ENCODE measurements around the gene NDUFS6.

Gene NDUFS6

DNA sequence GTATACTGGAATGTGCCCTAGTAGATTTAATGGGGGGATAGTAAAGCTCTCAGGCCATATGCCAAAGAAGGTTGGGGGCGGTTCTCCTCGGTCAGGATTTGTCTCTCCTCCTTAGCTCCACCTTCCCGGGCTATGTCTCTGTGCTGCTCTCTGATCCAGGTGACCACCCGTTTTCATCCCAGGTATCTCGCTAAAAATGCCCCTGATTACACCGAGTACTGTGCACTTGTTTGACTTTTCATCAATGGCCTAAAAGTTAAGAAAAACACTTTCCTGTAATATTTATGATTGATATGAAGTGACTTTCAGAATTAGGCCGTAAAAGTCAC, 724 bp downstream of the NDUFS6 start:
- DNase-seq (ENCODE audit: low spot score): no peak
- in situ Hi-C loops (cut with MboI; ENCODE audit: low pct_unique_long_range_greater_than_20kb, low sequenced_read_pairs, unreplicated experiment): no loop called here
- TF ChIP-seq, protein P1, sequence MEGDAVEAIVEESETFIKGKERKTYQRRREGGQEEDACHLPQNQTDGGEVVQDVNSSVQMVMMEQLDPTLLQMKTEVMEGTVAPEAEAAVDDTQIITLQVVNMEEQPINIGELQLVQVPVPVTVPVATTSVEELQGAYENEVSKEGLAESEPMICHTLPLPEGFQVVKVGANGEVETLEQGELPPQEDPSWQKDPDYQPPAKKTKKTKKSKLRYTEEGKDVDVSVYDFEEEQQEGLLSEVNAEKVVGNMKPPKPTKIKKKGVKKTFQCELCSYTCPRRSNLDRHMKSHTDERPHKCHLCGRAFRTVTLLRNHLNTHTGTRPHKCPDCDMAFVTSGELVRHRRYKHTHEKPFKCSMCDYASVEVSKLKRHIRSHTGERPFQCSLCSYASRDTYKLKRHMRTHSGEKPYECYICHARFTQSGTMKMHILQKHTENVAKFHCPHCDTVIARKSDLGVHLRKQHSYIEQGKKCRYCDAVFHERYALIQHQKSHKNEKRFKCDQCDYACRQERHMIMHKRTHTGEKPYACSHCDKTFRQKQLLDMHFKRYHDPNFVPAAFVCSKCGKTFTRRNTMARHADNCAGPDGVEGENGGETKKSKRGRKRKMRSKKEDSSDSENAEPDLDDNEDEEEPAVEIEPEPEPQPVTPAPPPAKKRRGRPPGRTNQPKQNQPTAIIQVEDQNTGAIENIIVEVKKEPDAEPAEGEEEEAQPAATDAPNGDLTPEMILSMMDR (IDR thresholded peaks at IDR 0.05; ENCODE audit: extremely low read depth, insufficient read depth, missing control alignments): no peak

- TF ChIP-seq, protein P1 (IDR thresholded peaks at IDR 0.05; ENCODE audit: extremely low read depth, insufficient read depth, missing control alignments): no peak
- in situ Hi-C loops (cut with MboI; ENCODE audit: low pct_unique_long_range_greater_than_20kb, low sequenced_read_pairs, unreplicated experiment): no loop called here
- DNase-seq (ENCODE audit: low spot score): no peak
Observed at GRCh38 chr5:1803192-1803591, 2.0 kb downstream of the NDUFS6 start.

- in situ Hi-C loops (cut with MboI; ENCODE audit: low pct_unique_long_range_greater_than_20kb, low sequenced_read_pairs, unreplicated experiment): no loop called here
- no peak for DNase-seq (ENCODE audit: low spot score)
- TF ChIP-seq, protein P1 (IDR thresholded peaks at IDR 0.05; ENCODE audit: extremely low read depth, insufficient read depth, missing control alignments): no peak
Observed at GRCh38 chr5:1804001-1804690, 2.9 kb downstream of the NDUFS6 start.

DNA sequence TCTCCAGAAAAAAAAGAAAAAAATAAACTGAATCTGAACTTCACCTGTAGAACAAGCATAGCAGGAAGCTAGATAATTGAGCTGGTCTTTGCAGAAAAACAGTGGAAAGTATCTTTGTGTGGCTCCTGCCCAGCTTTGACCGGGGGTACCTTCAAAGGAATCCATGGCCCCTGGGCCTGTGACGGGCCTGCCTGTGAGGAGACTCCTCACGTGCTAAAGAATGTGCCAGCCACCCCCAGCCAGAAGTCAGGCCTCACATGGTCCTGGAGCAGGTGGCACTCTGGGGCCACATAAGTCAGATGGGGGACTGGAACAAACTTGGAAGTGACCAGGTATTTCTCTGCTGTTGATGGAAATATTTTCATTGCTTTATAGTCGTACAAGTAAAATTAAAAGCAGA, 4.1 kb downstream of the NDUFS6 start:
- TF ChIP-seq, protein P1 (IDR thresholded peaks at IDR 0.05; ENCODE audit: extremely low read depth, insufficient read depth, missing control alignments): no peak
- in situ Hi-C loops (cut with MboI; ENCODE audit: low pct_unique_long_range_greater_than_20kb, low sequenced_read_pairs, unreplicated experiment): no loop called here
- DNase-seq (ENCODE audit: low spot score): no peak

DNA sequence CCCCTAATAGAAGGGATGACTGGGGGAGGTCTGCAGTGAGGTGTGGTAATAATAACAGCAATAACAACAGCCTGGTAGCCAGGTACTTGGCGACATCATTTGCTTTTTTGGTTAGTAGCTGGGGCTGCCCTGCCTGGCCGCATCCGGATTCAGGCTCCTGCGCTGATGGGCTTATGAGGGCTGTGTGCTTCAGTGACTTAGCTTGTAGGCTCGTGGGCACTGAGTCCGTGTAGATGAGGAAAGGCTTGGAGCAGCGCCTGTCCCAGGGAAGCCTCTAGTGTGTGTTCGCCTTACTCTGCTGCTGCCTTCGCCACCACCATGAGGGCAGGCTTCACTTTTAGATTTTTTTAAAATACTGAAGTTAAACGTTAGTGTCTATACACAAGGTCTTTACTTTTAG, 4.5 kb downstream of the NDUFS6 start:
- TF ChIP-seq, protein P1 (IDR thresholded peaks at IDR 0.05; ENCODE audit: extremely low read depth, insufficient read depth, missing control alignments): no peak
- in situ Hi-C loops (cut with MboI; ENCODE audit: low pct_unique_long_range_greater_than_20kb, low sequenced_read_pairs, unreplicated experiment): no loop called here
- no peak for DNase-seq (ENCODE audit: low spot score)

DNA sequence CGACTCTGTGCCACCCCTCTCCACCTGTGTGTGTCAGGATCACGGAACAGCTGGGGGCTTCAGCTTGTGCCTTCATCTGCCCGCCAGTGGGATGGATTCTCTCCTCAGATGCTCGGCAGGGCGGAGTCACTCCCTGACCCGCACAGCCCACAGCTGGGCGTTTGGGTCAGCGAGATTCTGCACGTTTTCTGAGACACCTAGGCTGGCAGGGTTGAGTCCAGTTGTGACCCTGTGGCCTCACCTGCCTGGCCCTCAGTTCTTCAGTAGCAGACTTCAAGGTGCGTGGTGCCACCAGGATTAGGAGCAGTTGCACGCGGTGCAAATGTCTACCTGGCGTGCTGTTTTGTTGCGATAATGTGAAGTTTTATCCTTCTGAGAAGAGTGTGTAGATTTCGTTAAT, 5.0 kb downstream of the NDUFS6 start:
- TF ChIP-seq, protein P1 (IDR thresholded peaks at IDR 0.05; ENCODE audit: extremely low read depth, insufficient read depth, missing control alignments): no peak
- no peak for DNase-seq (ENCODE audit: low spot score)
- in situ Hi-C loops (cut with MboI; ENCODE audit: low pct_unique_long_range_greater_than_20kb, low sequenced_read_pairs, unreplicated experiment): no loop called here
